ENCODE measurements around the gene GGA3. TPM values are rescaled to one million over a fixed set of nuclear protein-coding genes. Genes with fewer than 3 reads are reported as not detected.

GGA3 gene
- total RNA-seq, 1 experiment from 2014 or later: 58.3 TPM

DNA sequence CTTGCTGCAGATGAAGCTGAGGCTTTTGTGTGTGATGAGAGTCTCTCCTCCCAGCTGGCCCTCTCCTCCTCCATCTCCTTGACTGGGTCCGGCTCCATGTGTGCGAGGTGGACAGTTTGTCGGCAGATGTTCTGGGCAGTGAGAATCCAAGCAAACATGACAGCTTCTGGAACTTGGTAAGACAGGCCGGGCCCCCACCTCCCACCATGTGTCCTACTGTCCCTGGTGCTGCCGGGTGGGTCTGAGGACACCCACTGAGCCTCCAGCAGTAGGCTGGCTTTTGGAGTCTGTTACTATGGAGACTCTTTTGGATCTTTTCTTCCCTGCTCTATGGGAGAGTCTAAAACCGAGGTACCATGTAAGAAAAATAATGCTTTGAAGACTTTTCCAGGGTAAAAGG is 43.3 kb downstream of the GGA3 start:
- Histone ChIP-seq H3K9me3 (ENCODE audit: control insufficient read depth in 1 of 2, insufficient read depth in 1 of 2, low read depth in 1 of 2, low read length in 2 of 2) (no peaks in the 10 kb centered on the region), H3K4me1 (ENCODE audit: control insufficient read depth in 1 of 2, insufficient read depth in 2 of 2, low read length in 2 of 2) (no peaks in the 10 kb centered on the region), H4K20me1 (ENCODE audit: insufficient read depth) (no peaks in the 10 kb centered on the region), H3K27ac (ENCODE audit: low read depth, low read length) (no peak overlapping the region), H3K27me3 (ENCODE audit: insufficient read depth, low read length) (no peaks in the 10 kb centered on the region), H3K36me3 (ENCODE audit: control insufficient read depth in 1 of 2, insufficient read depth in 2 of 2, low read length in 2 of 2) (peaks cover 55 to 68% of the 10 kb centered on the region in 2 experiments), H3K9me2 (ENCODE audit: insufficient read depth) (no peaks in the 10 kb centered on the region), H2AFZ (ENCODE audit: low read depth, low read length, poor library complexity, severe bottlenecking) (no peak overlapping the region), H3K79me2 (ENCODE audit: insufficient read depth, low read length) (peaks cover 65% of the 10 kb centered on the region), H3K9ac (ENCODE audit: low read length) (no peak overlapping the region), H3K4me2 (ENCODE audit: low read length) (no peak overlapping the region), H3K4me3 (replicated peaks in 1 of 2; ENCODE audit: low read depth in 1 of 2, low read length in 2 of 2) (no peak overlapping the region)
- ChIA-PET RAD21 (ENCODE audit: low non-redundant PET in 1 of 2, low total read pairs in 2 of 2, uncharacterized antibody in 2 of 2, unreplicated experiment in 2 of 2) (no interaction called here), CTCF (no interaction called here), POLR2A (interaction anchor here (0.5 kb wide), 1 partner anchor 15 kb away, joined by 3 read pairs; no protein-coding TSS in a partner anchor)
- intact Hi-C loops (cut with micrococcal nuclease): no loop called here
- TF ChIP-seq ZFX (IDR thresholded peaks at IDR 0.05) (no peak), YY1 (IDR thresholded peaks at IDR 0.05; ENCODE audit: extremely low read depth, insufficient replicate concordance, low read depth, low read length) (no peak), SRF (IDR thresholded peaks at IDR 0.05; ENCODE audit: low read depth) (no peak)
- DNase-seq (ENCODE audit: low read depth, low spot score) (no peak), ATAC-seq (no peak)
- BruUV-seq (replicated peaks): no TSS peak

DNA sequence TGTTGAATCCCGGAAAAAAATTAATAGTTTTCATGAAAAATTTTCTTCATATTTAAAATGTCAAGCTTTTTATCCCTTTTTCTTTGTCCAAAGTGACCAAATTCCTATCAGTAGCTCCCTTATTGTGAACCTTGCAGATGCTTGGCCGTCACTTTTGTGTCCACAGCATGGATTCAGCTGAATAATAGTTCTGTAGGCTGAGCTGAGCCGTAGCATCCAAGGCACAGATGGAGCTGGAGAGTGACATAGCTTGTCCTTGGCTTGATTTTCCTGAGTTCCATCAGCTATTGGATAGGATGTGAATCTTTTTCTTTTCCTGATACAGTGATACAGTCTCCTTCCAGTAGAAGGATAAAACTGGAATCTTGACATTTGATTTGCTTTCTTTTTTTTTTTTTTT is 52.3 kb downstream of the GGA3 start:
- H3K4me1 ChIP-seq (ENCODE audit: control insufficient read depth in 1 of 2, insufficient read depth in 2 of 2, low read length in 2 of 2): peaks cover 6 to 14% of the 10 kb centered on the region in 2 experiments
- no peak for DNase-seq (ENCODE audit: low read depth, low spot score)
- ATAC-seq: no peak
- ChIA-PET CTCF (interaction anchor here (1.0 to 1.2 kb wide), 2 partner anchors 95 to 248 kb away, joined by 3 read pairs; no protein-coding TSS in a partner anchor), RAD21 (ENCODE audit: low non-redundant PET in 1 of 2, low total read pairs in 2 of 2, uncharacterized antibody in 2 of 2, unreplicated experiment in 2 of 2) (interaction anchor here (0.6 to 1.2 kb wide), 2 partner anchors 95 to 165 kb away, joined by 4 to 5 read pairs; no protein-coding TSS in a partner anchor), POLR2A (no interaction called here)
- H3K27me3 ChIP-seq (ENCODE audit: insufficient read depth, low read length): no peaks in the 10 kb centered on the region
- BruUV-seq (replicated peaks): no TSS peak
- H3K36me3 ChIP-seq (ENCODE audit: control insufficient read depth in 1 of 2, insufficient read depth in 2 of 2, low read length in 2 of 2): peaks cover 40 to 44% of the 10 kb centered on the region in 2 experiments
- H3K27ac ChIP-seq (ENCODE audit: low read depth, low read length): no peak overlapping the region
- no peaks in the 10 kb centered on the region for H3K9me3 ChIP-seq (ENCODE audit: control insufficient read depth in 1 of 2, insufficient read depth in 1 of 2, low read depth in 1 of 2, low read length in 2 of 2)
- TF ChIP-seq RAD21 (IDR thresholded peaks at IDR 0.05; ENCODE audit: low read depth): no peak
- TF ChIP-seq YY1 (IDR thresholded peaks at IDR 0.05; ENCODE audit: extremely low read depth, insufficient replicate concordance, low read depth, low read length): no peak
- TF ChIP-seq JUND (IDR thresholded peaks at IDR 0.05): no peak
- no peak for TF ChIP-seq POLR2AphosphoS5 (IDR thresholded peaks at IDR 0.05; ENCODE audit: low read depth, low read length)
- TF ChIP-seq EZH2phosphoT487 (IDR thresholded peaks at IDR 0.05; ENCODE audit: borderline replicate concordance): no peak
- TF ChIP-seq ZNF274 (IDR thresholded peaks at IDR 0.05; ENCODE audit: low read depth, low read length): no peak
- TF ChIP-seq TCF7L2 (IDR thresholded peaks at IDR 0.05; ENCODE audit: borderline replicate concordance, extremely low read depth, insufficient read depth, insufficient read length): no peak
- no peak for TF ChIP-seq ELF1 (IDR thresholded peaks at IDR 0.05; ENCODE audit: borderline replicate concordance, low read depth)
- H3K79me2 ChIP-seq (ENCODE audit: insufficient read depth, low read length): peaks cover 85% of the 10 kb centered on the region
- intact Hi-C loops (cut with micrococcal nuclease): no loop called here
- no peak overlapping the region for H2AFZ ChIP-seq (ENCODE audit: low read depth, low read length, poor library complexity, severe bottlenecking)
- no peak overlapping the region for H3K4me3 ChIP-seq (replicated peaks in 1 of 2; ENCODE audit: low read depth in 1 of 2, low read length in 2 of 2)
- no peak overlapping the region for H3K9ac ChIP-seq (ENCODE audit: low read length)
- no peaks in the 10 kb centered on the region for H4K20me1 ChIP-seq (ENCODE audit: insufficient read depth)
- no peak overlapping the region for H3K4me2 ChIP-seq (ENCODE audit: low read length)
- no peaks in the 10 kb centered on the region for H3K9me2 ChIP-seq (ENCODE audit: insufficient read depth)
